ENCODE data around the gene VAMP5.
"Not testable (repeated sequence)": the region's sequence is repeated elsewhere in the genome, so short reads cannot be mapped to it uniquely, and the experiment has no call there.

Gene VAMP5

GRCh38 chr2:85584857-85585780, 888 bp downstream of the VAMP5 start:
- no peak for DNase-seq (ENCODE audit: low read depth)

- no peak for DNase-seq (ENCODE audit: low read depth)
Measured at GRCh38 chr2:85585781-85586105, 1.5 kb downstream of the VAMP5 start.

- DNase-seq (ENCODE audit: low read depth): no peak
Measured at GRCh38 chr2:85588236-85588635, 4.0 kb downstream of the VAMP5 start.

- DNase-seq (ENCODE audit: low read depth): no peak
Measured at GRCh38 chr2:85588645-85589044, 4.4 kb downstream of the VAMP5 start.

GRCh38 chr2:85589181-85589580, 5.0 kb downstream of the VAMP5 start:
- no peak for DNase-seq (ENCODE audit: low read depth)

- no peak for DNase-seq (ENCODE audit: low read depth)
Measured at GRCh38 chr2:85589982-85590791, 6.0 kb downstream of the VAMP5 start.

- DNase-seq (ENCODE audit: low read depth): no peak
Measured at GRCh38 chr2:85590950-85591349, 6.7 kb downstream of the VAMP5 start.

GRCh38 chr2:85591563-85591962, 7.3 kb downstream of the VAMP5 start:
- no peak for DNase-seq (ENCODE audit: low read depth)

GRCh38 chr2:85592299-85592698, 8.1 kb downstream of the VAMP5 start:
- DNase-seq (ENCODE audit: low read depth): not testable (repeated sequence)

- no peak for DNase-seq (ENCODE audit: low read depth)
Measured at GRCh38 chr2:85593023-85593422, 8.8 kb downstream of the VAMP5 start.

GRCh38 chr2:85594715-85595300, 10.6 kb downstream of the VAMP5 start:
- DNase-seq (ENCODE audit: low read depth): no peak

GRCh38 chr2:85595301-85596025, 11.2 kb downstream of the VAMP5 start, which contains the start of gene RNF181:
Gene RNF181 (plus strand): TSS chr2:85595745. CDS start chr2:85595764, 19 bp downstream.
- DNase-seq (ENCODE audit: low read depth): peak; percentile 85

- no peak for DNase-seq (ENCODE audit: low read depth)
Measured at GRCh38 chr2:85596026-85596333, 11.7 kb downstream of the VAMP5 start.

GRCh38 chr2:85596486-85597143, 12.4 kb downstream of the VAMP5 start:
- DNase-seq (ENCODE audit: low read depth): no peak

GRCh38 chr2:85597241-85597640, 13.0 kb downstream of the VAMP5 start:
- no peak for DNase-seq (ENCODE audit: low read depth)

- no peak for DNase-seq (ENCODE audit: low read depth)
Measured at GRCh38 chr2:85598594-85599340, 14.5 kb downstream of the VAMP5 start.

GRCh38 chr2:85599468-85600234, 15.4 kb downstream of the VAMP5 start:
- DNase-seq (ENCODE audit: low read depth): no peak

- DNase-seq (ENCODE audit: low read depth): no peak
Measured at GRCh38 chr2:85600235-85600575, 16.0 kb downstream of the VAMP5 start.

GRCh38 chr2:85600951-85601770, 16.9 kb downstream of the VAMP5 start:
- DNase-seq (ENCODE audit: low read depth): no peak
